ENCODE results near the gene ICA1L.
"Not testable (repeated sequence)": the region's sequence is repeated elsewhere in the genome, so short reads cannot be mapped to it uniquely, and the experiment has no call there.

Gene ICA1L

GRCh38 chr2:202818321-202818720, 53.2 kb downstream of the ICA1L start:
- H3K9me3 ChIP-seq (ENCODE audit: insufficient read depth, low read length) = peaks cover 13% of the 10 kb centered on the region; the same call in 1 of the 2 replicates
- no peak overlapping the region for H3K4me3 ChIP-seq (ENCODE audit: insufficient read length, low read depth)
- no peaks in the 10 kb centered on the region for H3K27me3 ChIP-seq (ENCODE audit: insufficient read depth, insufficient read length)
- no peak for DNase-seq (ENCODE audit: low read depth, low spot score)
- H3K36me3 ChIP-seq (ENCODE audit: insufficient read depth, insufficient read length, low read length) = no peaks in the 10 kb centered on the region
- TF ChIP-seq YY1 (IDR thresholded peaks at IDR 0.05; ENCODE audit: insufficient read depth, insufficient read length) (no peak), ZNF274 (IDR thresholded peaks at IDR 0.05; ENCODE audit: low read depth, low read length) (no peak), SUZ12 (IDR thresholded peaks at IDR 0.05; ENCODE audit: extremely low read depth, insufficient read depth, insufficient read length) (no peak)
- no peaks in the 10 kb centered on the region for H3K4me1 ChIP-seq (ENCODE audit: insufficient read depth, insufficient read length)
- no peak overlapping the region for H3K9ac ChIP-seq (ENCODE audit: insufficient read length, low read depth)

- no peak overlapping the region for H3K9ac ChIP-seq (ENCODE audit: insufficient read length, low read depth)
- no peaks in the 10 kb centered on the region for H3K27me3 ChIP-seq (ENCODE audit: insufficient read depth, insufficient read length)
- no peaks in the 10 kb centered on the region for H3K36me3 ChIP-seq (ENCODE audit: insufficient read depth, insufficient read length, low read length)
- TF ChIP-seq YY1 (IDR thresholded peaks at IDR 0.05; ENCODE audit: insufficient read depth, insufficient read length) (no peak), ZNF274 (IDR thresholded peaks at IDR 0.05; ENCODE audit: low read depth, low read length) (no peak), SUZ12 (IDR thresholded peaks at IDR 0.05; ENCODE audit: extremely low read depth, insufficient read depth, insufficient read length) (no peak)
- DNase-seq (ENCODE audit: low read depth, low spot score) = no peak
- peaks cover 14% of the 10 kb centered on the region; the same call in 1 of the 2 replicates for H3K9me3 ChIP-seq (ENCODE audit: insufficient read depth, low read length)
- no peak overlapping the region for H3K4me3 ChIP-seq (ENCODE audit: insufficient read length, low read depth)
- no peaks in the 10 kb centered on the region for H3K4me1 ChIP-seq (ENCODE audit: insufficient read depth, insufficient read length)
Measured at GRCh38 chr2:202817771-202818170, 53.8 kb downstream of the ICA1L start.

GRCh38 chr2:202815548-202816360, 55.8 kb downstream of the ICA1L start:
- no peaks in the 10 kb centered on the region for H3K36me3 ChIP-seq (ENCODE audit: insufficient read depth, insufficient read length, low read length)
- no peak overlapping the region for H3K4me3 ChIP-seq (ENCODE audit: insufficient read length, low read depth)
- peaks cover 14% of the 10 kb centered on the region; the same call in 1 of the 2 replicates for H3K9me3 ChIP-seq (ENCODE audit: insufficient read depth, low read length)
- H3K4me1 ChIP-seq (ENCODE audit: insufficient read depth, insufficient read length) = no peaks in the 10 kb centered on the region
- no peak for TF ChIP-seq YY1 (IDR thresholded peaks at IDR 0.05; ENCODE audit: insufficient read depth, insufficient read length)
- no peak for TF ChIP-seq SUZ12 (IDR thresholded peaks at IDR 0.05; ENCODE audit: extremely low read depth, insufficient read depth, insufficient read length)
- no peak for TF ChIP-seq ZNF274 (IDR thresholded peaks at IDR 0.05; ENCODE audit: low read depth, low read length)
- H3K27me3 ChIP-seq (ENCODE audit: insufficient read depth, insufficient read length) = no peaks in the 10 kb centered on the region
- DNase-seq (ENCODE audit: low read depth, low spot score) = no peak
- no peak overlapping the region for H3K9ac ChIP-seq (ENCODE audit: insufficient read length, low read depth)

GRCh38 chr2:202814226-202814625, 57.3 kb downstream of the ICA1L start:
- no peak overlapping the region for H3K4me3 ChIP-seq (ENCODE audit: insufficient read length, low read depth)
- H3K4me1 ChIP-seq (ENCODE audit: insufficient read depth, insufficient read length) = no peaks in the 10 kb centered on the region
- H3K36me3 ChIP-seq (ENCODE audit: insufficient read depth, insufficient read length, low read length) = no peaks in the 10 kb centered on the region
- TF ChIP-seq ZNF274 (IDR thresholded peaks at IDR 0.05; ENCODE audit: low read depth, low read length) (no peak), YY1 (IDR thresholded peaks at IDR 0.05; ENCODE audit: insufficient read depth, insufficient read length) (no peak), SUZ12 (IDR thresholded peaks at IDR 0.05; ENCODE audit: extremely low read depth, insufficient read depth, insufficient read length) (no peak)
- H3K27me3 ChIP-seq (ENCODE audit: insufficient read depth, insufficient read length) = no peaks in the 10 kb centered on the region
- H3K9ac ChIP-seq (ENCODE audit: insufficient read length, low read depth) = no peak overlapping the region
- DNase-seq (ENCODE audit: low read depth, low spot score) = no peak
- peaks cover 20% of the 10 kb centered on the region; the same call in 1 of the 2 replicates for H3K9me3 ChIP-seq (ENCODE audit: insufficient read depth, low read length)

GRCh38 chr2:202813387-202813786, 58.2 kb downstream of the ICA1L start:
- H3K4me1 ChIP-seq (ENCODE audit: insufficient read depth, insufficient read length) = no peaks in the 10 kb centered on the region
- H3K27me3 ChIP-seq (ENCODE audit: insufficient read depth, insufficient read length) = no peaks in the 10 kb centered on the region
- no peak for DNase-seq (ENCODE audit: low read depth, low spot score)
- H3K36me3 ChIP-seq (ENCODE audit: insufficient read depth, insufficient read length, low read length) = no peaks in the 10 kb centered on the region
- H3K9ac ChIP-seq (ENCODE audit: insufficient read length, low read depth) = no peak overlapping the region
- peaks cover 20% of the 10 kb centered on the region; the same call in 1 of the 2 replicates for H3K9me3 ChIP-seq (ENCODE audit: insufficient read depth, low read length)
- no peak overlapping the region for H3K4me3 ChIP-seq (ENCODE audit: insufficient read length, low read depth)
- no peak for TF ChIP-seq ZNF274 (IDR thresholded peaks at IDR 0.05; ENCODE audit: low read depth, low read length)
- no peak for TF ChIP-seq YY1 (IDR thresholded peaks at IDR 0.05; ENCODE audit: insufficient read depth, insufficient read length)
- no peak for TF ChIP-seq SUZ12 (IDR thresholded peaks at IDR 0.05; ENCODE audit: extremely low read depth, insufficient read depth, insufficient read length)

- no peaks in the 10 kb centered on the region for H3K36me3 ChIP-seq (ENCODE audit: insufficient read depth, insufficient read length, low read length)
- H3K9me3 ChIP-seq (ENCODE audit: insufficient read depth, low read length) = peaks cover 11% of the 10 kb centered on the region; the same call in 1 of the 2 replicates
- TF ChIP-seq YY1 (IDR thresholded peaks at IDR 0.05; ENCODE audit: insufficient read depth, insufficient read length) = no peak
- no peak for TF ChIP-seq ZNF274 (IDR thresholded peaks at IDR 0.05; ENCODE audit: low read depth, low read length)
- TF ChIP-seq SUZ12 (IDR thresholded peaks at IDR 0.05; ENCODE audit: extremely low read depth, insufficient read depth, insufficient read length) = no peak
- no peaks in the 10 kb centered on the region for H3K27me3 ChIP-seq (ENCODE audit: insufficient read depth, insufficient read length)
- no peak for DNase-seq (ENCODE audit: low read depth, low spot score)
- H3K4me1 ChIP-seq (ENCODE audit: insufficient read depth, insufficient read length) = peaks cover 11% of the 10 kb centered on the region
- H3K4me3 ChIP-seq (ENCODE audit: insufficient read length, low read depth) = no peak overlapping the region
- H3K9ac ChIP-seq (ENCODE audit: insufficient read length, low read depth) = no peak overlapping the region
Measured at GRCh38 chr2:202808754-202809153, 62.8 kb downstream of the ICA1L start.

- H3K9ac ChIP-seq (ENCODE audit: insufficient read length, low read depth); DNase-seq (ENCODE audit: low read depth, low spot score); H3K4me3 ChIP-seq (ENCODE audit: insufficient read length, low read depth); H3K27me3 ChIP-seq (ENCODE audit: insufficient read depth, insufficient read length); H3K36me3 ChIP-seq (ENCODE audit: insufficient read depth, insufficient read length, low read length); H3K9me3 ChIP-seq (ENCODE audit: insufficient read depth, low read length): not testable (repeated sequence)
- peaks cover 11% of the 10 kb centered on the region for H3K4me1 ChIP-seq (ENCODE audit: insufficient read depth, insufficient read length)
Measured at GRCh38 chr2:202807431-202808138, 64.0 kb downstream of the ICA1L start.

- H3K27me3 ChIP-seq (ENCODE audit: insufficient read depth, insufficient read length); H3K4me3 ChIP-seq (ENCODE audit: insufficient read length, low read depth); H3K36me3 ChIP-seq (ENCODE audit: insufficient read depth, insufficient read length, low read length); H3K9me3 ChIP-seq (ENCODE audit: insufficient read depth, low read length); H3K9ac ChIP-seq (ENCODE audit: insufficient read length, low read depth): not testable (repeated sequence)
- peaks cover 11% of the 10 kb centered on the region for H3K4me1 ChIP-seq (ENCODE audit: insufficient read depth, insufficient read length)
- peak; percentile 66 for DNase-seq (ENCODE audit: low read depth, low spot score)
Measured at GRCh38 chr2:202805911-202806310, 65.7 kb downstream of the ICA1L start.
